Neutrophil (primary cell): ENCODE measurements around the gene TNIK.

ENCODE experiments used
- H3K27ac ChIP-seq: fragments of 200-600 bp; sonication (generic); 2 replicates; pipeline ENCODE4 v1.5.1; 2016; ENCODE audit warnings: mild to moderate bottlenecking, moderate library complexity
- H3K27me3 ChIP-seq: fragments of 200-600 bp; sonication (generic); 2 replicates; pipeline ENCODE4 v1.6.0; 2016; ENCODE audit warnings: mild to moderate bottlenecking
- H3K36me3 ChIP-seq: fragments of 200-600 bp; sonication (generic); 2 replicates; pipeline ENCODE4 v1.5.1; 2017
- H3K4me1 ChIP-seq, 2 experiments: fragments of 200-600 bp in 1 of 2; sonication (generic) in 1 of 2; 1 replicate in 1 of 2; 2 replicates in 1 of 2; pipeline versions ENCODE4 v1.5.1 to v1.6.1; 2013 to 2016; ENCODE audit warnings: low read depth in 1 of 2, low read length in 1 of 2, mild to moderate bottlenecking in 1 of 2, moderate library complexity in 1 of 2; ENCODE audit not compliant: control insufficient read depth in 1 of 2, insufficient read depth in 1 of 2
- H3K4me3 ChIP-seq, 2 experiments: fragments of 200-600 bp in 1 of 2; sonication (generic) in 1 of 2; 1 replicate in 1 of 2; 2 replicates in 1 of 2; pipeline ENCODE4 v1.5.1; 2013 to 2016; ENCODE audit warnings: low read depth in 1 of 2, low read length in 1 of 2, mild to moderate bottlenecking in 1 of 2, moderate library complexity in 1 of 2
- H3K9me3 ChIP-seq: fragments of 200-600 bp; sonication (generic); 2 replicates; pipeline ENCODE4 v1.5.1; 2016
- CTCF ChIP-seq: fragments of 200-600 bp; sonication (generic); IDR thresholded peaks from 2 replicates; pipeline ENCODE4 v1.5.1; 2016; ENCODE audit warnings: antibody characterized with exemption

TNIK gene

GRCh38 chr3:171431550-171431949, 28.7 kb downstream of the TNIK start:
- no peaks in the 10 kb centered on the region for H3K4me1 ChIP-seq

GRCh38 chr3:171430530-171430929, 29.7 kb downstream of the TNIK start:
- no peak overlapping the region for H3K27ac ChIP-seq
- H3K27me3 ChIP-seq = no peaks in the 10 kb centered on the region
- H3K4me3 ChIP-seq = no peak overlapping the region
- H3K4me1 ChIP-seq = no peaks in the 10 kb centered on the region
- H3K36me3 ChIP-seq = no peaks in the 10 kb centered on the region
- no peak for TF ChIP-seq CTCF
- H3K9me3 ChIP-seq = no peaks in the 10 kb centered on the region

More at GRCh38 chr3:171431550-171431949, 28.7 kb downstream of the TNIK start:
- Histone ChIP-seq H3K36me3 (no peaks in the 10 kb centered on the region), H3K27ac (no peak overlapping the region), H3K4me3 (no peak overlapping the region), H3K9me3 (no peaks in the 10 kb centered on the region), H3K27me3 (no peaks in the 10 kb centered on the region)
- TF ChIP-seq CTCF = no peak

- Histone ChIP-seq H3K36me3 (no peaks in the 10 kb centered on the region), H3K4me3 (no peak overlapping the region), H3K27ac (no peak overlapping the region), H3K9me3 (no peaks in the 10 kb centered on the region), H3K27me3 (no peaks in the 10 kb centered on the region), H3K4me1 (no peaks in the 10 kb centered on the region)
- no peak for TF ChIP-seq CTCF
Observed at GRCh38 chr3:171429635-171430034, 30.6 kb downstream of the TNIK start.

GRCh38 chr3:171428892-171429291, 31.3 kb downstream of the TNIK start:
- no peaks in the 10 kb centered on the region for H3K36me3 ChIP-seq
- H3K4me3 ChIP-seq = no peak overlapping the region
- no peaks in the 10 kb centered on the region for H3K27me3 ChIP-seq
- TF ChIP-seq CTCF = no peak
- H3K9me3 ChIP-seq = no peaks in the 10 kb centered on the region
- no peak overlapping the region for H3K27ac ChIP-seq
- no peaks in the 10 kb centered on the region for H3K4me1 ChIP-seq

- no peak for TF ChIP-seq CTCF
- Histone ChIP-seq H3K27ac (no peak overlapping the region), H3K4me1 (no peaks in the 10 kb centered on the region), H3K27me3 (no peaks in the 10 kb centered on the region), H3K4me3 (no peak overlapping the region), H3K36me3 (no peaks in the 10 kb centered on the region), H3K9me3 (no peaks in the 10 kb centered on the region)
Observed at GRCh38 chr3:171428321-171428787, 31.9 kb downstream of the TNIK start.
